ENCODE measurements around the gene SHISAL1. TPM values are rescaled to one million over a fixed set of nuclear protein-coding genes. Genes with fewer than 3 reads are reported as not detected.

The SHISAL1 gene
- total RNA-seq, 4 donors from 2014 or later = 6.6 to 20.4 (median 12.4) TPM

DNA sequence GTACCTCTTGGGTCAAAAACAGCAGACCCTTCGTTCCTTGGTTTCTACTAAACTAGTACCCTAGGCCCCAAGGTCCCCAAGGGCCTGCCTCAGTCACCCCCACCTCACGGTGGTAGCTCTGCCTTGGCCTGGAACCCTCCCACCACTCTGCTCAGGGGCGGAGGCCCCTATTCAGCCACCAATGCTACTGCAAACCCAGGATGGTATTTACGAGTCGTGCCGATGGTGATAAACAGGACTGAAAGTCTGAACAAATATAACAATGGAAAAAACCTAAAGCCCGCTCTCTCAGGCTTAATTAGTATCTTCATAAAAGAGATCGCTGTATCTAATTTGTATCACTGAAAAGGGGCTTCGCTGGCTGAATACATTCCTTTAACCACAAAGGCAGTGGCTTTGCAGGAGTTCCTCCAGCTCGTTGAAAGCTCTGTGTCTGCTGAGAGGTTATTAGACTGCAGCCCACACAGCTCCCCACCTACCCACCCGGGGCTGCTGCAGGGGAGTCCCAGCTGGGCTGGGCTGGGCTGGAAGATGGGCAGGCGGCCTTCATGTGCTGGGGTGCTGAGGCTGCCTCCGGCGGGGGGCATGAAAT is 15.2 kb downstream of the SHISAL1 start:
- TF ChIP-seq POLR2A (IDR thresholded peaks at IDR 0.05; ENCODE audit: low read depth) = no peak
- no peak for TF ChIP-seq CTCF (IDR thresholded peaks at IDR 0.05)
- no peak for TF ChIP-seq EP300 (IDR thresholded peaks at IDR 0.05)
- no peak for TF ChIP-seq POLR2AphosphoS5 (IDR thresholded peaks at IDR 0.05)
- Histone ChIP-seq H3K9me3 (peaks cover 0 to 12% (median 3%) of the 10 kb centered on the region in 4 donors), H3K27ac (replicated peaks in 1 of 4) (no peak overlapping the region), H3K4me3 (no peak overlapping the region), H3K36me3 (no peaks in the 10 kb centered on the region), H3K4me1 (no peaks in the 10 kb centered on the region), H3K27me3 (no peaks in the 10 kb centered on the region)
- 80% methylated on average over 11 of the region's 14 CpGs for WGBS
- DNase-seq (ENCODE audit: extremely low spot score) = no peak
- intact Hi-C loops (cut with DNase I) = no loop called here

DNA sequence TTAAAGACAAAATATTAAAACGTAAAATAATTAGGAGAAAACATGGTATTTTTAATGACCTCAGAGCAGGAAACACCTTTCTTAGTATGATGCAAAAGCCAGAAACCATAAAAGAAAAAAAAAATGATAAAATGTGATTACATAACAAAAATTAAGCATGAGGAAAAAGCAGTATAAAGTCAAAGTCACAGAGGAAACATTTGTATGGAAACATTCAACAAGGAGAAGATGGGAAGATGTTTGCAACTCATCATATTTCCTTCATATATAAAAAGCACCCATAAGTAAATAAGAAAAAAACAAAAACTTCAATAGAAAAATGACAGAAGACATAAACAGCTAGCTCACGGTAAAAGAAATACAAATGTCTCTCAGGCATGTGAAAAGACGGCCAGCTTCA is 17.3 kb downstream of the SHISAL1 start:
- H3K27me3 ChIP-seq = no peaks in the 10 kb centered on the region
- intact Hi-C loops (cut with DNase I) = no loop called here
- no peak overlapping the region for H3K27ac ChIP-seq (replicated peaks in 1 of 4)
- no peak for DNase-seq (ENCODE audit: extremely low spot score)
- no peaks in the 10 kb centered on the region for H3K36me3 ChIP-seq
- H3K4me1 ChIP-seq = no peaks in the 10 kb centered on the region
- H3K4me3 ChIP-seq = no peak overlapping the region
- H3K9me3 ChIP-seq = peaks cover 0 to 12% (median 3%) of the 10 kb centered on the region in 4 donors
- 77% methylated on average over 3 of the region's 3 CpGs for WGBS
- TF ChIP-seq EP300 (IDR thresholded peaks at IDR 0.05) = no peak
- TF ChIP-seq CTCF (IDR thresholded peaks at IDR 0.05) = no peak
- no peak for TF ChIP-seq POLR2AphosphoS5 (IDR thresholded peaks at IDR 0.05)
- no peak for TF ChIP-seq POLR2A (IDR thresholded peaks at IDR 0.05; ENCODE audit: low read depth)

GRCh38 chr22:44293876-44294275 is 18.9 kb downstream of the SHISAL1 start:
- Histone ChIP-seq H3K9me3 (peaks cover 0 to 12% (median 3%) of the 10 kb centered on the region in 4 donors), H3K27ac (replicated peaks in 1 of 4) (no peak overlapping the region), H3K36me3 (no peaks in the 10 kb centered on the region), H3K4me1 (no peaks in the 10 kb centered on the region), H3K27me3 (no peaks in the 10 kb centered on the region), H3K4me3 (no peak overlapping the region)
- TF ChIP-seq EP300 (IDR thresholded peaks at IDR 0.05) (no peak), CTCF (IDR thresholded peaks at IDR 0.05) (no peak), POLR2AphosphoS5 (IDR thresholded peaks at IDR 0.05) (no peak), POLR2A (IDR thresholded peaks at IDR 0.05; ENCODE audit: low read depth) (no peak)
- intact Hi-C loops (cut with DNase I) = no loop called here
- 68% methylated on average over 5 of the region's 6 CpGs for WGBS
- DNase-seq (ENCODE audit: extremely low spot score) = no peak

DNA sequence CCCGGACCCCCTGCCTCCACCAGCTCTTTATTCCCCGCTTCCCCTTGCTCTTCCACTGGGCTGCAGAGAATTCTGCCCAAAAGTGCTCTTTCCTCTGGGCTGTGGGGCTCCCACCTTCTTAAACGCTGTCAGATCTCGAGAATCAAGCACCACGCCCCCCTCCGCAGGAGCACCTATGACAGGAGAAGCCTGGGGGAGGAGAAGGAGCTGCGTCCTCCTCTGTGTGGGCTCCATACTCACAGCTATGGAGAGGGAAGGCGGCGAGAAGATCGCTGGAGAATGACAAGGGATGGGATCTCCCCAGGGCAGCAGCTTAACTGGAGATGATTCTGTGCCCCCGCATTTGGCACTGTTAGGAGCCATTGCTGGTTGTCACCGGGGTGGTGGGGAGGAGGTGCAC is 19.7 kb downstream of the SHISAL1 start:
- intact Hi-C loops (cut with DNase I) = no loop called here
- H3K27me3 ChIP-seq = no peaks in the 10 kb centered on the region
- H3K4me1 ChIP-seq = no peaks in the 10 kb centered on the region
- H3K27ac ChIP-seq (replicated peaks in 1 of 4) = no peak overlapping the region
- DNase-seq (ENCODE audit: extremely low spot score) = no peak
- H3K36me3 ChIP-seq = no peaks in the 10 kb centered on the region
- WGBS = 93% methylated on average over 12 of the region's 12 CpGs
- TF ChIP-seq POLR2A (IDR thresholded peaks at IDR 0.05; ENCODE audit: low read depth) = no peak
- no peak for TF ChIP-seq EP300 (IDR thresholded peaks at IDR 0.05)
- no peak for TF ChIP-seq CTCF (IDR thresholded peaks at IDR 0.05)
- no peak for TF ChIP-seq POLR2AphosphoS5 (IDR thresholded peaks at IDR 0.05)
- H3K4me3 ChIP-seq = no peak overlapping the region
- H3K9me3 ChIP-seq = peaks cover 0 to 12% (median 3%) of the 10 kb centered on the region in 4 donors

DNA sequence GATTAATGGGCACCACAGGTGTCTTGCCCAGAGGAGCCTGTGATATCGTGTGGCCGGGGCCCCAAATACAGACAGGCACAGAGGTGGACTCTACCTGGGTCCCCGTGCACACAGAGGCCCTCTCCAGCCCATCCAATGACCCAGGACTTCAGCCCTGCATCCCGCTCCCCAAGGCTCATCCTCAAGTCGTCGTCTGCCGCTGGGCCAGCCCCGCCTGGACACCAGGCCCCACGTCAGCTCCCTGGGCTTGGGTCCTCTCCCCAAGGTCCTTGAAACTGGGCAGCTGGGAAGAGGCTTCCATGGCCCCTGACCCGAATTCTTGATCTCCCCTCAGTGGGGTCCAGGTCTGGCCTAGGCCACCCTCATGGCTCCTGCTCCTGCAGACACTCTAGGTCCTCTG is 20.2 kb downstream of the SHISAL1 start:
- Histone ChIP-seq H3K4me1 (no peaks in the 10 kb centered on the region), H3K4me3 (no peak overlapping the region), H3K27ac (replicated peaks in 1 of 4) (no peak overlapping the region), H3K27me3 (no peaks in the 10 kb centered on the region), H3K36me3 (no peaks in the 10 kb centered on the region), H3K9me3 (peaks cover 0 to 12% (median 3%) of the 10 kb centered on the region in 4 donors)
- WGBS = 100% methylated on average over 1 of the region's 10 CpGs
- DNase-seq (ENCODE audit: extremely low spot score) = no peak
- intact Hi-C loops (cut with DNase I) = no loop called here
- TF ChIP-seq CTCF (IDR thresholded peaks at IDR 0.05) (no peak), POLR2A (IDR thresholded peaks at IDR 0.05; ENCODE audit: low read depth) (no peak), EP300 (IDR thresholded peaks at IDR 0.05) (no peak), POLR2AphosphoS5 (IDR thresholded peaks at IDR 0.05) (no peak)
